ENCODE measurements around the gene P4HTM.

DNA sequence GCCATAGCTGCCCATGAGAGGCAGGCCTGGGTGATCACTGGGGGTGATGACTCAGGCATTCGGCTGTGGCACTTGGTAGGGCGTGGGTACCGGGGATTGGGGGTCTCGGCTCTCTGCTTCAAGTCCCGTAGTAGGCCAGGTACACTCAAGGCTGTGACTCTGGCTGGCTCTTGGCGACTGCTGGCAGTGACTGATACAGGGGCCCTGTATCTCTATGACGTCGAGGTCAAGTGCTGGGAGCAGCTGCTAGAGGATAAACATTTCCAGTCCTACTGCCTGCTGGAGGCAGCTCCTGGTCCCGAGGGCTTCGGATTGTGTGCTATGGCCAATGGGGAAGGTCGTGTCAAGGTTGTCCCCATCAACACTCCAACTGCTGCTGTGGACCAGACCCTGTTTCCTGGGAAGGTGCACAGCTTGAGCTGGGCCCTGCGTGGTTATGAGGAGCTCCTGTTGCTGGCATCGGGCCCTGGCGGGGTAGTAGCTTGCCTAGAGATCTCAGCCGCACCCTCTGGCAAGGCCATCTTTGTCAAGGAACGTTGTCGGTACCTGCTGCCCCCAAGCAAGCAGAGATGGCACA lies 22.5 kb downstream of the P4HTM start:
- TF ChIP-seq, protein P1, sequence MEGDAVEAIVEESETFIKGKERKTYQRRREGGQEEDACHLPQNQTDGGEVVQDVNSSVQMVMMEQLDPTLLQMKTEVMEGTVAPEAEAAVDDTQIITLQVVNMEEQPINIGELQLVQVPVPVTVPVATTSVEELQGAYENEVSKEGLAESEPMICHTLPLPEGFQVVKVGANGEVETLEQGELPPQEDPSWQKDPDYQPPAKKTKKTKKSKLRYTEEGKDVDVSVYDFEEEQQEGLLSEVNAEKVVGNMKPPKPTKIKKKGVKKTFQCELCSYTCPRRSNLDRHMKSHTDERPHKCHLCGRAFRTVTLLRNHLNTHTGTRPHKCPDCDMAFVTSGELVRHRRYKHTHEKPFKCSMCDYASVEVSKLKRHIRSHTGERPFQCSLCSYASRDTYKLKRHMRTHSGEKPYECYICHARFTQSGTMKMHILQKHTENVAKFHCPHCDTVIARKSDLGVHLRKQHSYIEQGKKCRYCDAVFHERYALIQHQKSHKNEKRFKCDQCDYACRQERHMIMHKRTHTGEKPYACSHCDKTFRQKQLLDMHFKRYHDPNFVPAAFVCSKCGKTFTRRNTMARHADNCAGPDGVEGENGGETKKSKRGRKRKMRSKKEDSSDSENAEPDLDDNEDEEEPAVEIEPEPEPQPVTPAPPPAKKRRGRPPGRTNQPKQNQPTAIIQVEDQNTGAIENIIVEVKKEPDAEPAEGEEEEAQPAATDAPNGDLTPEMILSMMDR (IDR thresholded peaks at IDR 0.05; ENCODE audit: insufficient read depth, low read depth, low read length) = no peak
- no peak for TF ChIP-seq EZH2 (IDR thresholded peaks at IDR 0.05; ENCODE audit: insufficient read depth, low read length)
